GM12875 (cell line): ENCODE results near the gene FGF18.

ENCODE experiments used
- H3K4me3 ChIP-seq: one replicate; pipeline ENCODE4 v1.5.1; 2011; ENCODE audit warnings: low read depth, low read length, control low read depth
- CTCF ChIP-seq: IDR thresholded peaks from 2 replicates; pipeline ENCODE4 v1.5.1; 2011; ENCODE audit warnings: low read depth, mild to moderate bottlenecking, control low read depth, inconsistent platforms, low read length, moderate library complexity, borderline replicate concordance; ENCODE audit not compliant: insufficient read depth

Gene FGF18

GRCh38 chr5:171483551-171484135, 64.2 kb downstream of the FGF18 start:
- no peak for TF ChIP-seq CTCF
- no peak overlapping the region for H3K4me3 ChIP-seq

- TF ChIP-seq CTCF, result peak; percentile 81
- H3K4me3 ChIP-seq, result no peak overlapping the region
Observed at GRCh38 chr5:171484460-171484899, 65.0 kb downstream of the FGF18 start.

GRCh38 chr5:171485668-171486067, 66.2 kb downstream of the FGF18 start:
- no peak overlapping the region for H3K4me3 ChIP-seq
- no peak for TF ChIP-seq CTCF

- no peak overlapping the region for H3K4me3 ChIP-seq
Observed at GRCh38 chr5:171486613-171487012, 67.2 kb downstream of the FGF18 start.

GRCh38 chr5:171488876-171489275, 69.4 kb downstream of the FGF18 start:
- no peak for TF ChIP-seq CTCF
- H3K4me3 ChIP-seq, result no peak overlapping the region

More at GRCh38 chr5:171486613-171487012, 67.2 kb downstream of the FGF18 start:
- no peak for TF ChIP-seq CTCF

GRCh38 chr5:171492781-171493180, 73.3 kb downstream of the FGF18 start:
- no peak overlapping the region for H3K4me3 ChIP-seq
- TF ChIP-seq CTCF, result no peak

- no peak overlapping the region for H3K4me3 ChIP-seq
- no peak for TF ChIP-seq CTCF
Observed at GRCh38 chr5:171493646-171494393, 74.4 kb downstream of the FGF18 start.
